OCI-M1 (cell line): ENCODE results near the gene KRTAP9-8.
"Not testable (repeated sequence)": the region's sequence is repeated elsewhere in the genome, so short reads cannot be mapped to it uniquely, and the experiment has no call there.

Source experiments
- DNase-seq: peaks from one replicate; lab custom pipeline; 2025; lab: John Stamatoyannopoulos, UW

The KRTAP9-8 gene, protein sequence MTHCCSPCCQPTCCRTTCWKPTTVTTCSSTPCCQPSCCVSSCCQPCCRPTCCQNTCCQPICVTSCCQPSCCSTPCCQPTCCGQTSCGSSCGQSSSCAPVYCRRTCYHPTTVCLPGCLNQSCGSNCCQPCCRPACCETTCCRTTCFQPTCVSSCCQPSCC

DNA sequence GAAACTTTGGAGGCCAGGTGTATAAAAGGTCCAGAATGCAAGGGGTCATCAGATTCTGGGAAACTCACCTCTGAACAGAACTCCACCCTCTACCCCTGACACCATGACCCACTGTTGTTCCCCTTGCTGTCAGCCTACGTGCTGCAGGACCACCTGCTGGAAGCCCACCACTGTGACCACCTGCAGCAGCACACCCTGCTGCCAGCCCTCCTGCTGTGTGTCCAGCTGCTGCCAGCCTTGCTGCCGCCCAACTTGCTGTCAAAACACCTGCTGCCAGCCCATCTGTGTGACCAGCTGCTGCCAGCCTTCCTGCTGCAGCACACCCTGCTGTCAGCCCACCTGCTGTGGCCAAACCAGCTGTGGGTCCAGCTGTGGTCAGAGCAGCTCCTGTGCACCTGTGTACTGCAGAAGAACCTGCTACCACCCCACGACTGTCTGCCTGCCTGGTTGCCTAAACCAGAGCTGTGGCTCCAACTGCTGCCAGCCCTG, at the start of gene KRTAP9-8:
TSS of gene KRTAP9-8 (plus strand) at position 51 of the 489 bp plus-strand sequence. CDS start at position 104, 53 bp downstream.
- DNase-seq = not testable (repeated sequence)

DNA sequence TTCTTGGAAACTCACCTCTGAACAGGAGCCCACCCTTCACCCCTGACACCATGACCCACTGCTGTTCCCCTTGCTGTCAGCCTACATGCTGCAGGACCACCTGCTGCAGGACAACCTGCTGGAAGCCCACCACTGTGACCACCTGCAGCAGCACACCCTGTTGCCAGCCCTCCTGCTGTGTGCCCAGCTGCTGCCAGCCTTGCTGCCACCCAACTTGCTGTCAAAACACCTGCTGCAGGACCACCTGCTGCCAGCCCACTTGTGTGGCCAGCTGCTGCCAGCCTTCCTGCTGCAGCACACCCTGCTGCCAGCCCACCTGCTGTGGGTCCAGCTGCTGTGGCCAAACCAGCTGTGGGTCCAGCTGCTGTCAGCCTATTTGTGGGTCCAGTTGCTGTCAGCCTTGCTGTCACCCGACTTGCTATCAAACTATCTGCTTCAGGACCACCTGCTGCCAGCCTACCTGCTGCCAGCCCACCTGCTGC, 47.9 kb upstream of the KRTAP9-8 start, which contains the start of gene KRTAP9-1:
TSS of gene KRTAP9-1 (plus strand) at position 51 of the 482 bp plus-strand sequence. CDS start at position 51, 0 bp downstream.
- not testable (repeated sequence) for DNase-seq

DNA sequence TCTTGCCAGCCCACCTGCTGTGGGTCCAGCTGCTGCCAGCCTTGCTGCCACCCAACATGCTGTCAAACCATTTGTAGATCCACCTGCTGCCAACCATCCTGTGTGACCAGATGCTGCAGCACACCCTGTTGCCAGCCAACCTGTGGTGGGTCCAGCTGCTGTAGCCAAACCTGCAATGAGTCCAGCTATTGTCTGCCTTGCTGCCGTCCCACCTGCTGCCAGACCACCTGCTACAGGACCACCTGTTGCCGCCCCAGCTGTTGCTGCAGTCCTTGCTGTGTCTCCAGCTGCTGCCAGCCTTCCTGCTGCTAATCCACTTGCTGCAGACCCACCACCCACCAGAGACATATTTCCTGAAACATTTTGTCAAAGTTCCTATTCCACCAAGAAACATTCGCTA, 47.5 kb upstream of the KRTAP9-8 start:
- no peak for DNase-seq

DNA sequence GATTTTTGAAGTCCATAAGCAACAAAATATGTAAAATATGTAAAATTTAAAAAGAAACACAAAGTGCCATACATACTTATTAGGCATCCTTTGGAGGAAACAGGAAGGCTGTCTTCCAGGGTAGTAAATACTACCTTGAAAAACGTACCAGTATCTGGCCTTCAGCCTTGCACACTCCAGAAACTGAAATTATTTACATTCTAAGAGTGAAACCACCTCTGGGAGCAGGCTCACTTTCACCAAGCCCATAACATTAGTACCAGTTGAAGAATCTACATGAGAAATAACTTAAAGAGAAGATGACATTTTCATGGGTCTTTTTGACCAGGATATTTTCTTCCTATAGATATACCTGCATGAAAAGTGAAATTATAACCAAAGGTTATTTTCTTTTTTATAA, 41.7 kb upstream of the KRTAP9-8 start:
- no peak for DNase-seq

DNA sequence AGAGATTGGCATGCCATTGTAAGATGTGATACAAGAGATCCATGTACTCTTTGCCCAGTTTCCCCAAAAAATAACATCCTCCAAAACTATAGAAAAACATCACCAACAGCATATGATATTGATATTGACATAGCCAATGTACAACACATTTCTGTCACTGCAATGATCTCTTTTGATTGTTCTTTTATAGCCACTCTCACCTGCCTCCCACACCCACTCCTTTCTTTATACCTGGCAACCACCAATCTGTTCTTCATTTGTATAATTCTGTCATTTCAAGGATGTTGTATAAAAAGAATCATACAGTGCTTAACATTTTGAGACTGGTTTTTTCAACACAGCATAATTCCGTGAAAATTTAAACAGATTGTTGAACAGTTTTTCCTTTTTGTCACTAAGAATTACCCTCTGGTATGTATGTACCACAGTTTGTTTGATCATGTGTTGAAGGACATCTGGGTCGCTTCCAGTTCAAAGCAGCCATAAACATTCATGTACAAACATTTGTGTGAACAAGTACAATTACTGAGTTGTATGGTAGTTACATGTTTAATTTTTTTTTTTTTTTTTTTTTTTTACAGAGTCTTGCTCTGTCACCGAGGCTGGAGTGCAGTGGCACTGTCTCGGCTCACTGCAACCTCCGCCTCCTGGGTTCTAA, 38.2 kb upstream of the KRTAP9-8 start:
- DNase-seq = no peak

DNA sequence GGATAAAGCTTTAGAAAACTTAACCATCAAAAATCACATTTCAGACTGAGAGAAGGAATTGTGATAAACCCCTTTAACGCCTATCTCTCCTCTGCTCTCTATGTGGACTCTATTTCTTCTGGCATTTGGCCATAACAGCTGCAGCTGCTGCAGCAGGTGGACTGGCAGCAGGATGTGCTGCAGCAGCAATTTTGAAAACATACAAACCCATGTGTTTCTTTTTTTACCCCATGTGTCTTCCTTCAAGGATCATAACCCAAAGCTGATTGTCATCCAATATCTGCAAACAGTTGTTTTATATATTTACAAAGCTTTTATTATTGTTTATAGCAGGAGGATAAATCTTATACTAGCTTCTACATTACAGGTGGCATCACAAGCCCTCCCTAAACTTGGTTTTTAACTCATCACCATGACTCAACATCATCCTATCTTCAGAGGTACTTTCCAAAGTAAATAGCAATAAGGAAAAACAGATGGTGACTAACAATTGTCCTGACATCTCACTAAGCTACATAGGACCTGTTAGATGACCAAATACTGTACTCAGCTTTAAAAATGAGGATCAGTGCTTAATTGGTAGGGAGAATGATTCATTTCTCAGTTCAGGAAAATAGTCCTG, 25.8 kb upstream of the KRTAP9-8 start:
- DNase-seq = no peak

DNA sequence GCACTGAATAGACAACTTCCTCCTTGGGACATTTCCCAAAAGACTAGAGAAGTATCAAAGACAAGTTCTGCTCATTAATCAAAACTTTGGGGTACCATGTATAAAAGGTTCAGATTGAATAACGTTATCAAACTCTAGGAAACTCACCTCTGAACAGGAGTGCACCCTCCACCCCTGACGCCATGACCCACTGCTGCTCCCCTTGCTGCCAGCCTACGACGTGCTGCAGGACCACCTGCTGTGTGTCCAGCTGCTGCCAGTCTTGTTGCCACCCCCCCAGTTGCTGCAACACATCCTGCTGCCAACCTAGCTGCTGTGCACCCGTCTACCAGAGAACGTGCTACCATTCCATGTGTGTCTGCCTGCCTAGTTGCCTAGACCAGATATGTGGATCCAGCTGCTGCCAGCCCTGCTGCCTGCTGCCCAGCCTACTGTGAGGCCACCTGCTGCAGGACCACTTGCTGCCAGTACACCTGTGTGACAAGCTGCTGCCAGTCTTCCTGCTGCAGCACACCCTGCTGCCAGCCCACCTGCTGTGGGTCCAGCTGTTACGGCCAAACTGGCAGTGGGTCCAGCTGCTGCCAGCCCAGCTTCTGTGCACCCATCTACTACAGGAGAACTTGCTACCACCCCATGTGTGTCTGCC, 25.2 kb upstream of the KRTAP9-8 start:
- DNase-seq = no peak

DNA sequence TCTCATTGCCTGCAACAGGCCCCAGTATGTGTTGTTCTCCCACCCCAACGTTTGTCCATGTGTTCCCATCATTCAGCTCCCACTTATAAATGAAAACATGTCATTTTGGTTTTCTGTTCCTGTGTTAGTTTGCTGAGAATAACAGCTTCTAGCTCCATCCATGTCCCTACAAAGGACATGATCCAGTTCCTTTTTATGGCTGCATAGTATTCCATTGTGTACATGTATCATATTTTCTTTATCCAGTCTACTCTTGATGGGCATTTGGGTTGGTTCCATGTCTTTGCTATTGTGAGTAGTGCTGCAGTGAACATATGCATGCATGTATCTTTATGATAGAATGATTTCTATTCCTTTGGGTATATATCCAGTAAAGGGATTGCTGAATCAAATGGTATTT, 22.1 kb upstream of the KRTAP9-8 start:
- DNase-seq = no peak

DNA sequence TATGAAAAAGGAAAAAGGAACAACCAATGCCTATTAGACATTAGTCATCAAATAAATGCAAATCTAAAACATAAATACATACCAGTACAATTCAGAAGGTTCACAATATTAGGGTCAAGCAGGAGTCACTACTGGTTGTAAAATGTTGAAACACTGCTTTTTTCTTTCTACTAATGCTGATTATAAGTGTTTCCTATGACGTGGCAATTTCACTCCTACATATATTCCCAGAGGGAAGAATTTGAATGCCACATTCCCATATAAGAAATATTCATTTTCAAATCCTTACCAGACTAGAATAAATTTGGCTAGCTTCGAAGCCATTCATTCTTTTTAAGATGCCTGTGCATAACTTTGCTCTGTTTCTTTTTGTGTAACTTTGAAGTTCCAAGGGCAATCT, 14.0 kb upstream of the KRTAP9-8 start:
- no peak for DNase-seq

- DNase-seq = no peak
Measured at GRCh38 chr17:41226051-41226450, 11.7 kb upstream of the KRTAP9-8 start.

- not testable (repeated sequence) for DNase-seq
Measured at GRCh38 chr17:41226598-41227095, 11.2 kb upstream of the KRTAP9-8 start, which contains the start of gene KRTAP9-2. Gene KRTAP9-2, plus strand, starts transcription at chr17:41226648. Its CDS starts 7 bp downstream, at chr17:41226655.

- no peak for DNase-seq
Measured at GRCh38 chr17:41230094-41230493, 7.7 kb upstream of the KRTAP9-8 start.

DNA sequence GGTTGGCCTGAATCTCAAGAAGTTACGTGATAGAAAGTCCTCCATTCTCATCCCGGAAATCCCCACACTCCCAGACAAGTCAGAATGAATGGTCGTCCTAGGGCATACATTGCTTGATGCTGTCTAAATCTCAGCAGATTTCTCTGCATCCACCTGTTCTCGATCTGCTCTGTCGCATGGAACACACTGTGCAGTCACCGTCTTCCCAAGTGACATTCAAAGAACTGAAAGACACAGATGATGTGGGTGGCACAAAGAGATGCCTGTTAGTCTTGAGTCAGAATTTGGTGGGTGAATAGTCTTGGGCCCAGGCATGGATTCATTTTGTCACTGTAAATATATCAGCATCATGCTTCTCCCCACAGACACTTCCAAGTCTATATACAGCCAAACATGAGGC, 6.1 kb upstream of the KRTAP9-8 start:
- DNase-seq = no peak

DNA sequence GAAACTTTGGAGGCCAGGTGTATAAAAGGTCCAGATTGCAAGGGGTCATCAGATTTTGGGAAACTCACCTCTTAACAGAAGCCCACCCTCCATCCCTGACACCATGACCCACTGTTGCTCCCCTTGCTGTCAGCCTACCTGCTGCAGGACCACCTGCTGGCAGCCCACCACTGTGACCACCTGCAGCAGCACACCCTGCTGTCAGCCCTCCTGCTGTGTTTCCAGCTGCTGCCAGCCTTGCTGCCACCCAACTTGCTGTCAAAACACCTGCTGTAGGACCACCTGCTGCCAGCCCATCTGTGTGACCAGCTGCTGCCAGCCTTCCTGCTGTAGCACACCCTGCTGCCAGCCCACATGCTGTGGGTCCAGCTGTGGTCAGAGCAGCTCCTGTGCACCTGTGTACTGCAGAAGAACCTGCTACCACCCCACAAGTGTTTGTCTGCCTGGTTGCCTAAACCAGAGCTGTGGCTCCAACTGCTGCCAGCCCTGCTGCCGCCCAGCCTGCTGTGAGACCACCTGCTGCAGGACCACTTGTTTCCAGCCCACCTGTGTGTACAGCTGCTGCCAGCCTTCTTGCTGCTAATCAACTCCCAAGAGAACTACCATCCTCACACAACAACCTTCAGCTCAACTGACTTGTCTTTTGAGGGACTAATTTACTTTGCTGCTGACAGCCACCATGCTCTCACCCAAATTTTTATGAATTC, 5.2 kb upstream of the KRTAP9-8 start, which contains the start of gene KRTAP9-3:
TSS of gene KRTAP9-3 (plus strand) at position 51 of the 707 bp plus-strand sequence. CDS start at position 104, 53 bp downstream.
- DNase-seq = not testable (repeated sequence)

- not testable (repeated sequence) for DNase-seq
Measured at GRCh38 chr17:41237116-41237515, 683 bp upstream of the KRTAP9-8 start.

DNA sequence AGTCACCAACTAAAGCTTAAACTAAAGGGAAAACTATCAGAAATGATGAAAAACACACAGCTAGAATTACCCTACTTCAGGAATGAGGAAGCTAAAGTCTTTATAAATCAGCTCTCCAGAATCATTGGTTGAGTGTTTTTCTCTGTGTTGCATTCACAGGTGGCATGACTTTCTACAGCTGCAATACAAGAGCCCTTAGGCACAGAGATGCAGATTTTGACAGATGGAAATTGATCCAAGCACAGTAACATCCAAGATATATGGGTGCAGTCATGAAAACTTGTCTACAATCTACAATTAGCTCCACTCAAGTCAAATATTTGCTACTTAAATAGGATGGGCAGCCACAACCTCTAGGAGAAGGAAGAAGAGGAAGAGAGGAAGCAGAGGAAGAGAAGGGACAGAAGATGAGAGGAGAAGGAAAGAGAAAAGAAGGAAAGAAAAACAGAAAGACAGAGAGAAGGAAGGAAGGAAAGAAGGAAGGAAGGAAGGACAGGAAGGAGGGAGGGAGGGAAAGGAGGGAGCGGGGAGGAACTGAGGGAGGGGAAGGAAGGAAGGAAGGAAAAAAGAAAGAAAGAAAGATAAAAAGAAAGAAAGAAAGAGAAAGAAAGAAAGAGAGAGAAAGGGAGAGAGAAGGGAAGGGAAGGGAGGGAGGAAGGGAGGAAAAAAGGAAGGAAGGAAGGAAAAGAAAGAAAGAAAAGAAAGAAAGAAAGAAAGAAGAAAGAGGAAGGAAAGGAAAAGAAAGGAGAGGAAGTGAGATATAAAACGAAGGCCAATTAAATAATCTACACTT, 9.4 kb downstream of the KRTAP9-8 start:
- DNase-seq = not testable (repeated sequence)

DNA sequence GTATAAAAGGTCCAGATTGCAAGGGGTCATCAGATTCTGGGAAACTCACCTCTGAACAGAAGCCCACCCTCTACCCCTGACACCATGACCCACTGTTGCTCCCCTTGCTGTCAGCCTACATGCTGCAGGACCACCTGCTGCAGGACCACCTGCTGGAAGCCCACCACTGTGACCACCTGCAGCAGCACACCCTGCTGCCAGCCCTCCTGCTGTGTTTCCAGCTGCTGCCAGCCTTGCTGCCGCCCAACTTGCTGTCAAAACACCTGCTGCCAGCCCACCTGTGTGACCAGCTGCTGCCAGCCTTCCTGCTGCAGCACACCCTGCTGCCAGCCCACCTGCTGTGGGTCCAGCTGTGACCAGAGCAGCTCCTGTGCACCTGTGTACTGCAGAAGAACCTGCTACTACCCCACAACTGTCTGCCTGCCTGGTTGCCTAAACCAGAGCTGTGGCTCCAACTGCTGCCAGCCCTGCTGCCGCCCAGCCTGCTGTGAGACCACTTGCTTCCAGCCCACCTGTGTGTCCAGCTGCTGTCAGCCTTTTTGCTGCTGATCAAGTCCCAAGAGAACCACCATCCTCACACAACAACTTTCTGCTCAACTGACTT, 11.9 kb downstream of the KRTAP9-8 start, which contains the start of gene KRTAP9-4:
TSS of gene KRTAP9-4 (plus strand) at position 51 of the 604 bp plus-strand sequence. CDS start at position 85, 34 bp downstream.
- DNase-seq = not testable (repeated sequence)

DNA sequence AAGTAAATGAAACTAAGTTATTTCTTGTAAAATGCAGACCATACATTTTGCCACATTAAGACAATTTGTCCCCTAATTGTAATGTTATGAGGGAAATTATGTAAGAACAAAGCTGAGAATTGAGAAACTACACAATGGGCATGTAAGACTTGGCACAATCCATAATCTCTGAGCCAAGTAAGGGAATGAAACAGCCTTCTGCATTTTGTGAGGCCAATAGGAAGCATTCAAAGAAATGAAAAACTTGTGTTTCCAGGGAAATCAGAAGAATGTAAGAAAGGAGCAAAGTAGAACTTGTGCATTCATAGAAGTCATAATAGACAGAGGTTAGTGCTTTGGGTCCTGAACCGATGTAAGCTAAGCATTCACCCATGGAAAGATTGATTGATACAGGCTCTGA, 13.5 kb downstream of the KRTAP9-8 start:
- no peak for DNase-seq

DNA sequence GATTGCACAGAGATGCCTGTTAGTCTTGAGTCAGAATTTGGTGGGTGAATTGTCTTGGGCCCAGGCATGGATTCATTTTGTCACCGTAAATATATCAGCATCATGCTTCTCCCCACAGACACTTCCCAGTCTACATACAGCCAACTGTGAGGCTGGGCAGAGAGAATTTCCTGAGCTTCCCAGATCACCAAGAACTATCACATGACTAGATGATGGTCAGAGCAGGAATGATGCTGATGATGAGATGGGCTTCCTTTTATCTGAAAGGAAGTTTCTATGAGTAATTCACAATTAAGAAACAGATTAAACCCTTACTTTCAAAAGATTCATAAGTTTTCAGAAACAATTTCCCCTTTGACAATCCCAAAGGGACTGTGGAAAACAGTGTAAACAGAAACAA, 17.1 kb downstream of the KRTAP9-8 start:
- no peak for DNase-seq
